HG03442 (cell line): Measurements from ENCODE around the gene OTOGL.
"Not testable (repeated sequence)": the region's sequence is repeated elsewhere in the genome, so short reads cannot be mapped to it uniquely, and the experiment has no call there.

Experiments used
- ATAC-seq: cut with Tn5 transposase; IDR thresholded peaks from one replicate; pipeline ENCODE4 v1.9.1; 2021; ENCODE audit warnings: mild to moderate bottlenecking, moderate library complexity; ENCODE audit not compliant: unreplicated experiment

The OTOGL gene

DNA sequence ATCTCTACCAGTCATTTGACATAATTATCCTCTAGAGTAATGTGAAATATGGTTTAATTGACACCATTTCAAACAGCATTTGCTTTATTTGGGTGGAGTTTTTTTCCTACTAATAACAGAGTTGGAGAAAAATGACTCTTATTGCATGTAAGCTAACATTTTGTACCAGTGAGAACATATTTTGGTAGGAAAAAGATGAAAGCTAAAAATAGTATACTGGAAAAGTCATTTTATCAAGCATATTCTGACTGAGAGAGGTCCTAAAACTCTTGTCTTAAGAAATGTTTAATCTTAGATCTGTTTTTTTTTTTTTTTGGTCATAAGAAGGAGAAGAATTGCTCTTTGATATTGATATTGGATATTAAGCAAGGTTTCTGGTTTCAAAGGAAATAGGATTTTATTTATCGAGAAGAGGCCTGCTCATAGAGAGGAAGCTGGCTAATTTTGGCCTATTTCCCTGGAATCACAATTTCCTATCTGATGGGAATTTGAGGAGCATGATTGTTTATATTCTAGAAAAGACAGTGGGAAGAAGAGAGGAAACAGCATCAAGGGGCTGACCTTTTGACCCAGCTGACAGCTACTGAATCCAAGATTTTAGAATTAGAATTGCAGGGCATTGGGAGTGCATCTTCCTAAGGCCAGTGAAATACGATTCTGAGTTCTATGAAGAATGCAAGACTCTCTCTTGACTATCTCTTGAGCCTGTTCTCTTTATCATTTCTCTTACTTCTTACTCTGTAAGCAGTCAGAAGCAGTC lies 19.4 kb downstream of the OTOGL start:
- ATAC-seq, result no peak

GRCh38 chr12:80120994-80121393 lies 21.7 kb downstream of the OTOGL start:
- no peak for ATAC-seq

- no peak for ATAC-seq
Measured at GRCh38 chr12:80121661-80122060, 22.3 kb downstream of the OTOGL start.

DNA sequence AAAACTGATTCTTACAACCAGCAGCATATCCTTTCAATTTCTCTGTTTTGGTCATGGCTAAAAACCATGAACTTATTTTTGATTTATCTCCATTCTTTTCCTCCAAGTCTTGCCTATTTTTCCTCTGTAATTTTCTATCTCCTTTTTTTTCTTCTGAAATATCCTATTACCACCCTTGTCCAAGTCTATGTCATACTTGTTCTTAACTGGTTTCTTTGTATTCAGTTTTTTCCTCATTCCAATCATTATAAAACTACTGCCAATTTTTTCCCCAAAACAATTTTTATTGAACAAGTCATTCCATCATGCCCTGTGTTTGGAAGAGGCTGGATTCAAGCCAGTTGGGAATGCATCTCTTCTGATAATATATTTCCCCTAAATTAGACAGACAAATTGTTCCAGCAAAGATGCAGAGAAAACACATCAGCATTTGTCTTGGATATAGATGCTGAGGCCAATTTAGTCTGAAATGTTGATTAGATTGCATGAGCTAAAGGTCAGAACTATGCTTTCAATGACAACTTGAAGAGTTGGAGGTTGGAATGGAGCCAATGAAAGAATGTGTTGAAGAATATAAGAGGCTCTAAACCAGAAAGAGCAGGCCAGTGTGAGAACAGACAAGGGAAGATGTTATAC lies 30.7 kb downstream of the OTOGL start:
- ATAC-seq, result no peak

DNA sequence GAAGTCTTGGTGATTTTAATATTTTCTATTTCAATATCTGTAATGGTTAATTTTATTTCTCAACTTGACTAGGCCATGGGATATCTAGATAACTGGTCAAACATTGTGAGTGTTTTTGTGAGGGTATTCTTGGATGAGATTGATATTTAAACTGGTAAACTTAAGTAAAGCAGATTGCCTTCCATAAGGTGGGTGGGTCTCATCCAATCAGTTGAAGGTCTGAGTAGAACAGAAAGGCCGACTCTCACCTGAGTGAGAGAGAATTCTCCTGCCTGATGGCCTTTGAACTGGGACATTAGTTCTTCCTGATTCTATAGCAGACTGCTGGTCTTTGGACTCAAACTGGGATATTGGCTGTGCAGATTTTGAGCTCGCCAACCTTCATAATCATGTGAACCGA lies 36.3 kb downstream of the OTOGL start:
- no peak for ATAC-seq

GRCh38 chr12:80140005-80140404 lies 40.7 kb downstream of the OTOGL start:
- ATAC-seq, result no peak

DNA sequence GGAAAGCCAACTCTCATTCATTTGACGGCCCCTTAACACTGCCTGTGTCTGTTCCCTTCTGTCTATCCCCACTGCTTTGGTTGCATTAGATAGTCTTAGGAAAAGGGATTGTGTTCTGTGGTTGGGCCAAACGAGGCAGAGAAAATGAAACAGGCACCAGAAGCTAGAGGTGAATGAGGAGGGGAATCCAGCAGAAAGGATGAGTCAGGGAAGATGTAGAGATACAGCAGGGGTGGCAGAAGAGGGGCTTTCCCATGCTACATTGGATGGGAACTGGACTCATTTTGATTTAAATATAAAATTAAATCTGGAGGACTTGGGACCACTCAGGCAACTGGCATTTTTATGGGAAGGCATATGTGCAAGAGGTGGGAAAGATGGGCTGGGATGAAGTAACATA lies 43.3 kb downstream of the OTOGL start:
- ATAC-seq, result no peak

- ATAC-seq, result no peak
Measured at GRCh38 chr12:80143537-80143936, 44.2 kb downstream of the OTOGL start.

- not testable (repeated sequence) for ATAC-seq
Measured at GRCh38 chr12:80149547-80150313, 50.4 kb downstream of the OTOGL start.

- ATAC-seq, result no peak
Measured at GRCh38 chr12:80151131-80151530, 51.8 kb downstream of the OTOGL start.

DNA sequence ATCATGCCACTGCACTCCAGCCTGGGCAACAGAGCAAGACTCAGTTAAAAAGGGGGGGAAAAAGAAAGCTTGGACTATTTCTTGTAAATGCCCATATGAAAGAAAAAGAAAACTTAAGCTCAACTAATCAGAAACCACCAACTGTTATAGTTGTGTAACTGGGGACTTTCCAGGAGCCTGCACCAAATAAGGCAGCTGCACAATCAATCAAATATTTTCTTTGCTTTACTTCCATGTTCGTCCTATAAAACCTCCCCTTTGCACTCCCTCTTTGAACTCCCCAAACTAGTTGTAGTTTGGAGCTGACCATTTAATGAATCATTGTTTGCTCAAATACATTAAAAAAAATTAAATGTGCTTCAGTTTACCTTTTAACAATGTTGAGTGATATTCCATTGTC lies 54.9 kb downstream of the OTOGL start:
- ATAC-seq, result peak; percentile 49

GRCh38 chr12:80156306-80156705 lies 57.0 kb downstream of the OTOGL start:
- ATAC-seq, result no peak

DNA sequence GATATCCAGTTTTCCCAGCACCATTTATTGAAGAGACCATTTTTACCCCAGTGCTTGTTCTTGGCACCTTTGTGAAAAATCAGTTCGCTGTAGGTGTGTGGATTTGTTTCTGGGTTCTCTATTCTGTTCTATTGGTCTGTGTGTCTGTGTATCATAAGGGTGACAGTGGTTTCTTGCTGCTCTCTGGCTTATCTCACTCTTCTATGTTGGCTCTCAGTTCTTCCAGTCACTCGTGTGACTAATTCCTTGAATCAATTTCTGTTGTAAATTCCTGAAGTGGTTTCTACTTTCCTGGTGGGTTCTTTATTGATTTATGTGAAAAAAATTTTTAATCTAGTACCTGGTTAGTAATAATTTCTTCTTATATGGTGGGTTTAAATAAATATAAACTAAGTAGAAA lies 58.3 kb downstream of the OTOGL start:
- no peak for ATAC-seq

- no peak for ATAC-seq
Measured at GRCh38 chr12:80161612-80162011, 62.3 kb downstream of the OTOGL start.

- ATAC-seq, result peak; percentile 60
Measured at GRCh38 chr12:80162177-80162576, 62.8 kb downstream of the OTOGL start.

DNA sequence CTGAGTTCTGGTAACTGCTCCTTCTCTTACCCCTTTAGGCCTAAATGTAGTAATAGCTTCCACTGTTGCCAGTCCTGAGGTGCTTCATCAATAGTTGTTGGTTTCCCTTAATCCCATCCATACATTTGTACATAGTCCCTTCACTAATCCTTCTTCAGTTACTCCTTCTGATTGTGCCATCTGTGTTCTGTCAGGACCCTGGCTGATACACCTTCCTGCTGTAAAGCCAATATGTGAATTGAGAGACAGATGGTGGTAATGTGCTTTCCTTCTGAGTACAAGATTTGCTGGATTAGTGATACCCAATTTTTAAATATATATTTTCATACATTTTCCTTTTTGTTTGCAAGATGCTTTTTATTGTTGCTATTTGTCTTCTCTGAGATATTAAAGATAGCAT lies 66.4 kb downstream of the OTOGL start:
- no peak for ATAC-seq

GRCh38 chr12:80166751-80167150 lies 67.4 kb downstream of the OTOGL start:
- ATAC-seq, result no peak

DNA sequence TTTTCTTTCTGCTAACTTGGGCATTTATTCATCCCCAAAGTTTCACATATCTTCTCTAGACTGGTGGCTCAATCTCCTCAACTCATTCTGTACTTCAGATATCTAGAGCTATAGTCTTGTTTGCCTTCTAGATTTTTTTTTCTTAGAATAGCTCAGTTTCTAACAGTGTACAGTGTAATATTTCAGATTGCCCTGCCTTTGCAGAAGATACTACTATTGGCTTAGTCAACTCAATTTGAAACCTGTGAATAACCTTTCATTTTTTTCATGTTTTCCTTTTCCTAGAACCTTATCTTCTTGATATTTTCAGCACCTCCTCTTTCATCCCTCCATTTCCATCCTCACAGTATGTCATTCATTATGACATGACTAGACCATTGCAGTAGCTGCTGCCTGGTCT lies 69.6 kb downstream of the OTOGL start:
- ATAC-seq, result no peak

GRCh38 chr12:80170915-80171314 lies 71.6 kb downstream of the OTOGL start:
- ATAC-seq, result no peak

DNA sequence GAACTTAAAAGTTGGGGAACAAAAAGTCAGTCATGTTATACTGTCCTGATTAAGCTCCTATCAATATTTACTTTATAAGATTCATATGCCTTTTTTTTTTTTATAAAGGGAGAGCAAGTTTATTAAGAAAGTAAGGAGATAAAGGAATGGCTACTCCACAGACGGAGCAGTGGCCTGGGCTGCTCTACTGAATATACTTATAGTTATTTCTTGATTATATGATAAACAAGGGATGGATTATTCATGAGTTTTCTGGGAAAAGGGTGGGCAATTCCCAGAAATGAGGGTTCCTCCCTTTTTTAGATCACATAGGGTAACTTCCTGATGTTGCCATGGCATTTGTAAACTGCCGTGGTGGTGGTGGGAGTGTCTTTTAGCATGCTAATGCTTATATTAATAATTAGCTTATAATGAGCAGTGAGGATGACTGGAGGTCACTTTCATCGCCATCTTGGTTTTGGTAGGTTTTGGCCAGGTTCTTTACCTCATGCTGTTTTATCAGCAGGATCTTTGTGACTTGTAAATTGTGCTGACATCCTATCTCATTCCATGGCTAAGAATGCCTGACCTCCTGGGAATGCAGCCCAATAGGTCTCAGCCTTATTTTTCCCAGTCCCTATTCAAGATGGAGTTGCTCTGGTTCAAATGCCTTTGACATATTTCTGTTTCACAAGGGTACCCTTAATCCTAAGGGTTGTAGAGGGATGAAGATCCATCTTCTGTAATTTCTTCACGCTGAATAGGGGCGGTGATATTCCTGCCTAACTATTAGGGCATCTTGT lies 73.9 kb downstream of the OTOGL start:
- ATAC-seq, result no peak

GRCh38 chr12:80175307-80175930 lies 76.1 kb downstream of the OTOGL start:
- ATAC-seq, result no peak
